NCI-H345 (cell line): ENCODE measurements around the gene EID3.
"Not testable (repeated sequence)": the region's sequence is repeated elsewhere in the genome, so short reads cannot be mapped to it uniquely, and the experiment has no call there.

Experiments used
- DNase-seq: peaks from one replicate; lab custom pipeline; 2025; lab: John Stamatoyannopoulos, UW

The EID3 gene

DNA sequence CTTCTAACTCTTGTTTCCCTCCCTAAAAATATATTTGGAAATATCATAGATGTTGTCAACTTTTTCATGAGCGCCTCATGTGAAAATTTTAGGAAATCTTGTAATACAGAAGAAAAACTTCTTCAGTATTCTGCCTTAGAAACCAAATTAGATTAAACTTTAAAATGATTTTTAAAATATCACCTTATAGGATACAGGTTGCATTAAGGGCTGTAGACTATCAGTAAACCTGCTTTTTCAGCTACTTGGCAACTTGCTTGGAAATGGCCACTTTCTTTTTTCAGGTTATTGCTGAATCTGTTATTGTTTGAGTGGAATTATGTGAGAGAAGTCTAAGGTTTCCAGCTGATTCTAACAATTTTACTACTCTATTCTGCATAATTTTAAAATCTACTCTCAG lies 9.1 kb downstream of the EID3 start:
- no peak for DNase-seq

DNA sequence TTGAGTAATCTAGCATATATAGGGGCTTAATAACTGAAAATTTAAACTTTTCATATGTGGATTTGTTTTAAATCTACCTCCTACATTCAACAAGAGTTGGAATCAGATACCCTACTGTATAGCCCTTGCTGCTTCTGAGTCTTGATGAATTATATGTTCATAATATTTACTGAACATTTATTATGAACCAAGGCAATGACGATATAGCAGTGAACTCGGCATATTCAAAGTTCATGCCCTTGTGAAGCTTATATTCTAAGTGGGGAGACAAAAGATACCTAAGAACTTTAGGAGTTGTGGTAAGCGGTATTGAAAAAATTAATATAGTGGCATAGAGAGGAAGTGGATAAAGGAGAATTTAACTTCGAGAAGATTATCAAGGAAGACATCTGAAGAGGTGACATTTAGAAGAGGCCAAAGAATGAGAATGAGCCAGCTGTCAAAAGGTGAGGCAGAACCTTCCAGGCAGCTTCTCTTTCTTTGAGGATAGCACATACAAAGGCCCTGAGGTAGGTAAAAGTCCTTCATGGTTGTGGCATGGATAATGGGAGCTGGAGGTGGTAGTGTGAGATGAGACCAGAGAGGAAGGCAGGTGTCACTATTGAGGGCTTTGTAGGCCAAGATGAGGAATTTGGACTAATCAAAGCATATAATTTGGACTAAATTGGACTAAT lies 10.2 kb downstream of the EID3 start:
- DNase-seq: no peak

DNA sequence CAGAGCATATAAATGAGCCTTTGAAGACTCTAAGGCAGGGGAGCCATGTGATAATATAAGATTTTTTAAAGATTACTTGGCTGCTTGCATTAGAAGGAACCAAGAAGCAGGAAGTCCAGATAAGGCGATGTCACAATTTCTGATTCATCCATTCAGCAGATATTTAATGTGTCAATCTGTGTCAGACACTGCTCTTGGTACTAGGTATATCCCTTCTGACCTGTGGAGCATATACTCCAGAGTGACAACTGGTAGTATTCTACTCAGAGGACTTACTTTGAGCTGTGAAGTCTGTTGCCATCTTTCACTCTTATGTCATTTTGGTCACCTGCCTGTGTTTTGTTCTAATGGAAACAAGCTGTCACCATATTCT lies 10.7 kb downstream of the EID3 start:
- DNase-seq: no peak

DNA sequence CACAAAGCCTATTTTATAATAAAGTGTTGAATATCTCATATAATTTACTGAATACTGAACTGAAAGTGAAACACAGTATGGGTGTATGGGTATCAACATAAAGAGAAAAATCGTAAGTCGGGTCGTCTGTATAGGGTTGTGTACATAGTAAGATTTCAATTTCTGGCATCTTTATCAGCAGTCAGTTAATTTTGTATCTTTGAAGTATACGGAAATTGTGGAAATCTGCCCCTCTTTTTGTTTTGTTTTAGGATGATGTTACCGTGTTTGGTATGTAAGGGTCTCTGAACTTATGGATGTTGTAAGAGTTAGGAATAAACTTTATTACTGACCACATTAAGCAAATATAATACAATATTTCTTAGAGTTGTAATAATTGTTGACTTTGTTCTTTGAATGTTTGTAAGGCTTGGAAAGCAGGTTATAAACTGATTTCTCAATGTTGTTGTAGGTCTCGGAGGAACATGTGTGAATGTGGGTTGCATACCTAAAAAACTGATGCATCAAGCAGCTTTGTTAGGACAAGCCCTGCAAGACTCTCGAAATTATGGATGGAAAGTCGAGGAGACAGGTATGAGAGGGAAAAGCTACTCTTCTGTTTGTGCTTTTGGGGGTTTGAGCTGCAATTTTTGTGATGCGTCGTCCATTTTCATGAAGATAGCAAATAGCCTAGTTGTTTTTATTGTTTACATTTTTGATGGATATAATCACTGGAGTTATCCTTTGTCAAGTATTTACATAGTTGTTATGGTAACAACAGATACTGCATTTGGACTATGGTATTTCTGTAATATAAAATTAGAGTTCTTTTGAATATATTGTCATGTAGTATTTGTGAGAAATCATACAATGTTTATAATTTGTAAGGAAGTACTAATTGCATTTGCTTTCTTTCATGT lies 12.0 kb downstream of the EID3 start:
- DNase-seq: no peak

DNA sequence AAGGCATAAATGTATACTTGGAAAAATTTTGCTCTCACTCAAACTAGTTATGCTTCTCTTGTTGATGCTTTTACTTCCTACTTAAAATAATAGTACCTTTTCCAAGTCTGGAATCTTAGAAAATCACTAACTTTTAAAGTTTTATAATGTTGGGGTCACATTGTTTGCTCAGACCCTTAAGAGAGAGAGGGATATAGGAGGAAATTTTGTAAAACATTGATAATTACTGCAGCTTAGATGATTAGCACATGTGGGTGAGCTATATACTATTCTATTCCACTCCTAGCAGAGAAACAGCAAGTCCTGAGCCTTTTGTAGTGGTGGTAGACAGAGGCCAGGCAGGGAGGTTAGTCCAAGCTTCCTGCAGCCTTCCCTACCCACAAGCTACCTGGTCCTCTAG lies 13.4 kb downstream of the EID3 start:
- DNase-seq: no peak

DNA sequence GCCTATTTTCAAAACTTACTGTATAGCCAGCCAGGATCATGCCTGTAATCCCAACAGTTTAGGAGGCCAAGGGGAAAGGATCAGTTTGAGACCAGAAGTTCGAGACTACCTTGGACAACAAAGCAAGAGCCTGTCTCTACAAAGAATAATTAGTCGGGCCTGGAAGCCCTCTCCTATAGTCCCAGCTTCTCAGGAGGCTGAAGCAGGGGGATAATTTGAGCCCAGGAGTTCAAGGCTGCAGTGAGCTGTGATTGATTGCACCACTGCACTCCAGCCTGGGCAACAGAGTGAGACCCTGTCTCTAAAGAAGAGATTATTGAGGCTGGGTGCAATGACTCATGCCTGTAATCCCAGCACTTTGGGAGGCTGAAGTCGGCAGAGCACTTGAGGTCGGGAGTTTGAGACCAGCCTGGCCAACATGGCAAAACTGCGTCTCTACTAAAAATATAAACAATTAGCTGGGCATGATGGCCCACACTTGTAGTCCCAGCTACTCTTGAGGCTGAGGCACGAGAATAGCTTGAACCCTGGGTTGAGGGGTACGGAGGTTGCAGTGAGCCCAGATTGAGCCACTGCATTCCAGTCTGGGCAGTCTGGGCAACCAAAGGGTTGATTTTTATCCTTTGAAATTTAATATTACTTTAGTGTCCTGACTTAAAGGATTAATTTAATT lies 14.1 kb downstream of the EID3 start:
- no peak for DNase-seq

DNA sequence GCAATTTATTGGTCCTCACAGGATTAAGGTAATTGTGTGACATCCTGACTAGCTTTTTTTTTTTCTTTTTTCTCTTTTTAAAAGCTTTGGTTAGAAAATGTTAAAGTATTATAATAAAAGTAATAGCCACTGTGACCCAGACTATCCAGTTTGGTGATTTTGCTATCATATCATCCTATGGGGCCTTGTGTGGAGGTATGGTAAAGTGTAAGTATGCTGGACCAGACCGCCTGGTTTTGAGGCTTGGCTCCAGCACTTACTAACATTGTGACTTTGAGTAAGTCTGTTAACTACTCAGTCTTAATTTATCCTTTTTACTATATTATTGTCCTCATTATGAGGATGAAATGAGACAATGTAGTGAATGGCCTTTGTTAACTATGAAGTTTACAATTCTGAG lies 15.5 kb downstream of the EID3 start:
- DNase-seq: no peak

DNA sequence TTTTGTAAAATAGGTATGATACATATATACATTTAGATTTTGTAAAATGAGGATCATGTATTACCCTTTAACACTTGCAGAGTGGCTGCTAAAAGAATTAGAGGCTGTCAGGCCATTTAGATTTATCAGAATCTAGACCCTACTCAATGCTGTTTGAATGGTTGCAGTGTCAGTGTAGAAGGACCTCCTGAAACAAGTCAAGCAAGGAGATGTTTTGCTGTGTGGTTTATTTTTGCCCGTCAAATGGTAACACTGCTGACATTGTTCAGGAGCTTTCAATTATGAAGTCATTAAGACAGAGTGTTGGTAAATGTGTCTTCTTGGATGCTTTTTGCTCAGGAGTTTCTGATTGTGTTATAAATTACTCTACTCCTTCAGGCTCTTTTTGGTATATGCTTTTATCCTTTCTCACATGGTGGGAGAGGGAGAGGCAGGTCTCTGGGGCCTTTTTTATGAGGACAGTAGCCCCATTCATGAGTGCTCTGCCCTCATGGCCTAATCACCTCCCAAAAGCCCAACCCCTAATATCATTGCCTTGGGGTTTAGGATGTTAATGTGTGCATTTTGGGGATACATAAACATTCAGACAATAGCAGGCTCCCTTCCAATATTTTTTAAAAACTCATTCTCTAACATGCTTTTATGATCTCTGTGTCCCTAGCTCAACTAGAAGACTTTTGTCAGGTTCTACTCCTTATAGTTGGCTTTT lies 16.5 kb downstream of the EID3 start:
- no peak for DNase-seq

DNA sequence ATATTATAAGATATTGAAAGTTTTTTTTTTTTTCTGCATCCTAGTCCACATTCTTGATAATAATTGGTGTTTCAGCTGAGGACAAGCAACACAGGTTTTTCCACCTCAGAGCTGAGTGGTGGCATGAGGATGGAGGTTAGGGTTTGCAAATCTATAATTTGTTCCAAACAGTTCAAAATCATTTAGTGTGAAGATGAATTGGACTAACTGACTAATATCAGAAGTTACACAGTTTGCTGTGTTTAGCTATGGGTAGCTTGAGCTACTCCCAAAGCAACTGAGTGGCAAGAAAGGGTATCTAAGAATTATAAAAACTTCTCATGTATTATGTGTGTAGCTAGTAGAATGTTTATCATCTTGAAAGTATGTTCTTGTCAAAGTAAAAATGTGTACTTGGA lies 17.1 kb downstream of the EID3 start:
- DNase-seq: no peak

DNA sequence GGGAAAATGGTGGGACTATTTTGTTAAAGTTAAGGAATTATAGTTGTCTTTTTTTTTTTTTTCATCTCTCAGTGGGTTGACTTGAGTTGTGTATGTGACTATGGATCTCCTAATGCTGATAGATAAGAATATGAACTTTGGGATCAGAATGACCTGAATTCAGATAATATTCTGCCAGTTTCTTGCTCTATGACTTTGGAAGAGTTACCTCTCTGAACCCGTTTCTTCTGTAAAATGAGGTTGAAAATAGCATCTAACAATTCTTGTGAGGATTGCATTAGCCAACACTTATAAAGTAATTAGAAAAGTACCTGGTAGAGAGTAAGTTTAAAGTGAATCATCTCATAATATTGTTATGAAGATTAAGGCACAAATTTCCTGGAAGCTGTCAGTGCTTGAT lies 18.4 kb downstream of the EID3 start:
- DNase-seq: no peak

DNA sequence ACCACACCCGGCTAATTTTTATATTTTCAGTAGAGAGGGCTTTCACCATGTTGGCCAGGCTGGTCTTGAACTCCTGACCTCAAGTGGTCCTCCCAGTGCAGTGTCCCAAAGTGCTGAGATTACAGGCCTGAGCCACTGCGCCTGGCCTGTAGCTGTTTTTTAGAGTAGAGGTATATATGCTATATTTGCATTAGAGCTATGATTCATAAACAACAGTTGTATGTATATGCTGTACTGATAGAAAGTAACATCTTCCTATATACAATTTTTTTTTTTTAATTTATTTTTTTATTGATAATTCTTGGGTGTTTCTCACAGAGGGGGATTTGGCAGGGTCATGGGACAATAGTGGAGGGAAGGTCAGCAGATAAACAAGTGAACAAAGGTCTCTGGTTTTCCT lies 19.0 kb downstream of the EID3 start:
- not testable (repeated sequence) for DNase-seq

DNA sequence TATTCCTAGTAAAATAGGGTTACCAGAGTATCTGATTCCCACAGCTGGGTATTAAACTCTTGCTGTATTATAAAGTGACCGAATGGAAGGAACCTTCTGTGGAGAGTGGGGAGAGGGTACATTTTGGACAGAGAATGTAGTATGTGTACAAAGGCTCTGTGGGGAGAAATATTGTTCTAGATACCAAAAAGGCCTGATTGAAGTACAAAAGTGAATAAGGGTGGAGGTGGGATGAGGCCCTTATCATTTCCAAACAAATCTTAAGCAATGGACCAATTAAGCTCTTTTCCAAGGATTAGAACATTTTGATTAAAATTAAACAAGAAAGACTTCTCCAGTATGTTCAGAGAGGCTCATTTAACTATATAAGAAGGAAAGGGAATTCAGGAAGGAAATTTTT lies 20.4 kb downstream of the EID3 start:
- no peak for DNase-seq

DNA sequence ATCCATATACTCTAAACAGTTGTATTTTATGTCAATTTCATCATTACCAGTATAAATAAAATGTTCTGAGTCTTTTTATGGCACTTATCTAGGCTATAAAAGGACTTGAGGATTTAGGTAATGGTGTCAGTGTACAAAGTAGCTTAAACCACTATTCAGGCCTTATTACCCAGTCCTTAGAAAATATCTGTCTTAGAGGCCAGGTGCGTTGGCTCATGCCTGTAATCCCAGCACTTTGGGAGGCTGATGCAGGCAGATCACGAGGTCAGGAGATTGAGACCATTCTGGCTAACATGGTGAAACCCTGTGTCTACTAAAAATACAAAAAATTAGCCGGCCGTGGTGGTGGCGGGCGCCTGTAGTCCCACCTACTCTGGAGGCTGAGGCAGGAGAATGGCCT lies 24.7 kb downstream of the EID3 start:
- DNase-seq: not testable (repeated sequence)

DNA sequence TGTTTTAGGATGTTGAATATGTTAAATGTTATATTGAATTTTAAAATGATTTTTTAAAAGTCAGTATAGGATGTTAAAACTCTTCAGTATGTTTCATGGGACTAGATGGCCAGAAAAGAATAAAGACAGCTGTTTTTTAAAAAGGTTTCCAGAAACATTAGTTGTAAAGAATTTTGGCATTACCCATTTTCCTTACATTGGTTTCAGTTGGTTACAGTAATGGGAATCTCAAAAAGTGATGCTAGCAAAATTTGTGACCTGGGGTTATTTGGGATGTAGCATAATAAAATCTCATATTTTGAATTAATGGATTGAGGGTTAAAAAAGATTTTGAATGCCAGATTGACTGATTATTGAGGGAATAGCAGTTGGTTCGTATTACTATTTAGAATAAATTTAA lies 25.3 kb downstream of the EID3 start:
- no peak for DNase-seq

DNA sequence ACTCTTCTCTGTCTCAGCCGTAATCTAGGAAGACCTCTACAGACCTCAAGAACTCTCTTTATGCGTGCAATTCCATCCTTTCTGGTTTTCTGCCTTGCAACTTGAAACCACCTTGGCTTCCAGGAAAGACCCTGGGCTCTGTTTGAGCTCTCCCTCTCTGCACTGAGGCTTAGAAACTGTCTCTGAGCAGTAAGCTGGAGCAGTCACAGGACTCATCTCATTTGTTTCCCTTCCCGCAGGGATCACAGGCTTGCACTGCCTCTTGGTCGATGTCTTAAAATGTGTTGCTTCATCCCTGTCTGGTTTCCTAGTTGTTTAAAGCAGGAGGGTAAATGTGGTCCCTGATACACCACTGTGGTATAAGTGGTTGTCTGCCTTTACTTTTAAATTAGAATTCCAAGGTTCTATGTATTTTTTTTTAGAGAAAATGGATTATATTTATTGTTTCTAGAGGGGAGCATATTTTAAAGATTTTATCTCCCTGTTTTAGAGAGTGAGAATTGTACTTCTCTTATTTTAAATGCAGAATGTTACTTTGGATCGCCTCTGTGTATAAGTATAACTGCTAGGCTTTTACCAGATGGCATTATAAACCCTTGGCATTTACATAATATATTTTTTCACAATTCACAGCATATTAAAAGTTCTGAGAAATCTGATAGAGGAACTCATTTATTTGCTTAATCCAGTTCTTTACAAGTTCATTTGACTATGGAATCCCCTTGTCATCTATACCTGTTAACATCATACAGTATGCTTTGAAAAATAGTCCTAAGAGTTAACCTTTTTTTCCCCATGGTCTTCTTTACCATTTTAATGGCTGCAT lies 26.4 kb downstream of the EID3 start:
- DNase-seq: no peak

DNA sequence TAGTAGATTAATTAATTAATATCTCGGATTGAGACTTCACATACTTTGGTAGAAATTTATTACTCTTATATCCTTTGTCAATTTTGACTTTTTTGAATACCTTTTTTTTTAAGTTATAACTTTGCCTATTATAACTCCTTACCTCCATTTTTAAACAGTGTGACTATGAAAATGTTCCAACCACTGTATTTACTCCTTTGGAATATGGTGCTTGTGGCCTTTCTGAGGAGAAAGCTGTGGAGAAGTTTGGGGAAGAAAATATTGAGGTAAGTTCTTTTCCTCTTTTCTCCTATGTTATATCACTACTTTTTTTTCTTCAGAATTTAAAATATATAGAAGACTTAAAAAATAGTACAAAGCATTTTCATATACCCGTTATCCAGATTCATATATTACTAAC lies 27.8 kb downstream of the EID3 start:
- DNase-seq: no peak

DNA sequence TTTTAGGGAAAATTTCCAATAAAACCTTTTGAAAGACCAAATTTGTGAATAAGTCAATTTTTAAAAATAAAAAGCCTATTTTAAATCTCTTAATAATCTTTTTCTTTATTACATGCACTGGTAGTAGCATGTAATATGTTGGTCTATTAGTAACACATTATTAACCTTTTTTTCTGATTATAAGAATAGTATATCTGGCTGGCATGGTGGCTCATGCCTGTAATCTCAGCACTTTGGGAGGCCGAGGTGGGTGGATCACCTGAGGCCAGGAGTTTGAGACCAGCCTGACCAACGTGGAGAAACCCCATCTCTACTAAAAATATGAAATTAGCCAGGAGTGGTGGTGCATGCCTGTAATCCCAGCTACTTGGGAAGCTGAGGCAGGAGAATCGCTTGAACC lies 28.7 kb downstream of the EID3 start:
- DNase-seq: not testable (repeated sequence)

DNA sequence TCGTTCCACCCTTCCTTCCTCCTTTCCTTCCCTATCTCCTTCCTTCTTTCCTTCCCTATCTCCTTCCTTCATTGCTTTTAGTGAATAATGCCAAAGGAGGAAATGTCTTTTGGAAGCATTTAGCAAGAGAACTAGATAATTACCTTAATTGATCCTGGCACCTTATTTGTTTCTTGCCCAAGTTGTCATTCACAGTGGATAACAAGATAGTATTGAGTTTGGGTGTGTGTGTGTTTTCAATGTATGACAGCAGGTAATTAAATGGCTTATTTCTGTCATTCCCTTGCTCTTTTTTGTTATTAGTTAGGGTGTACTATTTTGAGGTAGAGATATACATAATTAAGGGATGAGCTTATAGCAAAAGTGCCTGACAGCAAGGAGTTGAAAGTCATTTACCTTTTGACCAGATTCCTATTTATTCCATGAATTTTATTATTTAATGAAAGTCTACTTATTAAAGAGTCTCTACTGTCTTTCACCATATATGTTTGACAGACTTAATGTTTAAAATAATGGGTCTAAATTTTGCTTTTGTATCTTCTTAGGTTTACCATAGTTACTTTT lies 30.2 kb downstream of the EID3 start:
- no peak for DNase-seq

DNA sequence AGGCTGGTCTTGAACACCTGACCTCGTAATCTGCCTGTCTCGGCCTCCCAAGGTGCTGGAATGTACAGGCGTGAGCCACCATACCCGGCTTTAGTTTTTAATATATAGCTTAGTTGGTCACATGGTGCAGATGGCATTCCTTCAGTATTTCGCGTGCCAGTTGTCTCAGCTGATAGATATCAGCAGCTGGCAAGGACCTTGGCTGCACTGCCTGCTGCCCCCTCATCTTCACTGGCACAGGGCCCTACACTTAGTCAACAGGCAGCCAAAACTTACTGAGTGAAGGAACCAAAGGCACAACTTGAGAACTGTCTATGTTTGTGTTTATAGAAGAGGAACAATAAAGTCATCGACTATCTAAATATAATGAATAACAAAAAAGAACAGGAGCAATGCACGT lies 31.0 kb downstream of the EID3 start:
- DNase-seq: no peak

DNA sequence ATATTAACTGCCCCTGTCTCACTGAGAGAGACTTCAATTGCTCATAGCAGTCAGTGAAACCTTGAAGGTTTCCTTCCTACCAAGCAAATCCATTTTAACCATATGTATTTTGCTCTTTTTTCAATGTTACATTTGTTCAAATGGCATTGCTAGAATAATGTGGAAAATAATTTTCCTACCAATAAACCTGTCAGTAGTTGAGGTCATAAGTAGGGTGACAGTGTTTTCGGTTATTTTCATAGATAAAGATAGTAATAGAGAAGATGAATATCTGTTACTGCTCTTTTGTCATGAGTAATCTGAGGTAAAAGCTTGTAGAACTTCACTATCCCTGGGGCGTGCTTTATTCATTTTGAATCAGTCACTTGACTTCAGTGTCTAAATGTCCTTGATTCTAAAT lies 32.6 kb downstream of the EID3 start:
- DNase-seq: no peak

DNA sequence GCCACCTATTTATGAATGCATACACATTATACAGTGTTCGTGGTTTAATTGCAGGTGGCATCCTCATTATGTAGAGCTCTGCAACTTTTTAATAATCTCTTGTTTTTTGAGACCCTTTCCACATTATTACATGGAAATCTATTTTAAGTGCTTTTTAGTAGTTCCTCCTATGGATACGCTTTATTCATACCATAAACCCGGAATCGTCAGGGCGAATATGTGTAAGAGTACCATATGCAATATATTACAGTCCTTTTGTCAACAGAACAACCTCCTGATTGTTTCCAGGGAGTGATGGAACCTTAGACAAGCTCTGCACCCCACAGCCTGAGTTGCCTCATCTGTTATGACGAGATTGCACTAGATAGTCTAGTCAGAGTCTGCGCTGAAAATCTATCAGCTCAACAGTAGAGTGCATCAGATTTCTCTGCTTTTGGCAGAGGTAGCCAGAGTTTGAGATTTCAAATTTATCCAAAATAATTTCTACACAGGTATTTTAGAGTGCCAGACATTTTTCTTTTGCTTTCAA lies 33.6 kb downstream of the EID3 start:
- DNase-seq: no peak
